Subcutaneous adipose tissue (tissue), 4 donors: Measurements from ENCODE around the gene FOSB. TPM values are rescaled to one million over a fixed set of nuclear protein-coding genes. Genes with fewer than 3 reads are reported as not detected.

Source experiments
- CTCF ChIP-seq: fragments of 450-650 bp; IDR thresholded peaks from one replicate; pipeline ENCODE4 v1.5.1; 2016; ENCODE audit warnings: low read depth, mild to moderate bottlenecking, control low read depth, antibody characterized with exemption, moderate library complexity
- total RNA-seq, 4 donors: library from RNA; depleted of rRNA; stranded (reverse); fragments of >200 nt; gene quantifications; one replicate each; pipeline ENCODE4 v1.1.0, GENCODE V29; 2016

FOSB gene
- total RNA-seq, 4 donors from 2014 or later = 1.8 to 14.5 (median 2.4) TPM

- TF ChIP-seq CTCF = no peak
Observed at GRCh38 chr19:45451131-45451849, 16.5 kb upstream of the FOSB start.

GRCh38 chr19:45451850-45452387 is 15.9 kb upstream of the FOSB start:
- no peak for TF ChIP-seq CTCF

- no peak for TF ChIP-seq CTCF
Observed at GRCh38 chr19:45455707-45456499, 11.9 kb upstream of the FOSB start.

GRCh38 chr19:45456500-45456815 is 11.3 kb upstream of the FOSB start:
- TF ChIP-seq CTCF = no peak

GRCh38 chr19:45457776-45458175 is 10.0 kb upstream of the FOSB start:
- TF ChIP-seq CTCF = no peak

- no peak for TF ChIP-seq CTCF
Observed at GRCh38 chr19:45460807-45461347, 6.9 kb upstream of the FOSB start.

- no peak for TF ChIP-seq CTCF
Observed at GRCh38 chr19:45462174-45462573, 5.6 kb upstream of the FOSB start.
